Measurements from ENCODE around the gene PARD3B. TPM values are rescaled to one million over a fixed set of nuclear protein-coding genes. Genes with fewer than 3 reads are reported as not detected.

PARD3B gene
- total RNA-seq, 1 experiment from 2014 or later, result 3.6 TPM

- Histone ChIP-seq H3K9me3 (ENCODE audit: control insufficient read depth, insufficient read depth, low read depth, low read length) (no peaks in the 10 kb centered on the region), H3K4me3 (ENCODE audit: low read depth in 2 of 2, low read length in 2 of 2) (no peak overlapping the region), H3K36me3 (ENCODE audit: control insufficient read depth, insufficient read depth, low read length) (no peaks in the 10 kb centered on the region), H3K4me1 (ENCODE audit: control insufficient read depth, insufficient read depth, low read length) (no peaks in the 10 kb centered on the region), H3K27ac (ENCODE audit: low read length) (no peak overlapping the region), H3K27me3 (ENCODE audit: control insufficient read depth, insufficient read depth, low read length) (no peaks in the 10 kb centered on the region)
- no TSS peak for BruUV-seq (replicated peaks)
- in situ Hi-C loops (cut with HindIII; ENCODE audit: low pct_unique_long_range_greater_than_20kb, low sequenced_read_pairs) (no loop called here), intact Hi-C loops (cut with micrococcal nuclease; ENCODE audit: unreplicated experiment) (no loop called here)
- TF ChIP-seq SIN3A (IDR thresholded peaks at IDR 0.05; ENCODE audit: borderline replicate concordance, insufficient read depth, low read depth, low read length) (no peak), REST (IDR thresholded peaks at IDR 0.05; ENCODE audit: insufficient read depth in 1 of 2, low read depth in 2 of 2, low read length in 1 of 2) (no peak)
- ATAC-seq (no peak), DNase-seq (ENCODE audit: low read depth, low spot score) (no peak)
- POLR2A ChIA-PET, result no interaction called here
- CTCF ChIA-PET, result no interaction called here
These were observed 226.4 kb downstream of the PARD3B start for GRCh38 chr2:204771721-204772120.

- intact Hi-C loops (cut with micrococcal nuclease; ENCODE audit: unreplicated experiment), result no loop called here
These were observed 227.3 kb downstream of the PARD3B start for GRCh38 chr2:204772546-204772945.

More at GRCh38 chr2:204772546-204772945, 227.3 kb downstream of the PARD3B start:
- no peaks in the 10 kb centered on the region for H3K9me3 ChIP-seq (ENCODE audit: control insufficient read depth, insufficient read depth, low read depth, low read length)
- ChIA-PET POLR2A (no interaction called here), CTCF (no interaction called here)
- H3K27ac ChIP-seq (ENCODE audit: low read length), result no peak overlapping the region
- ATAC-seq (no peak), DNase-seq (ENCODE audit: low read depth, low spot score) (no peak)
- BruUV-seq (replicated peaks), result no TSS peak
- H3K27me3 ChIP-seq (ENCODE audit: control insufficient read depth, insufficient read depth, low read length), result no peaks in the 10 kb centered on the region
- TF ChIP-seq SIN3A (IDR thresholded peaks at IDR 0.05; ENCODE audit: borderline replicate concordance, insufficient read depth, low read depth, low read length), result no peak
- no peak for TF ChIP-seq POLR2AphosphoS5 (IDR thresholded peaks at IDR 0.05; ENCODE audit: low read depth, low read length)
- TF ChIP-seq REST (IDR thresholded peaks at IDR 0.05; ENCODE audit: insufficient read depth in 1 of 2, low read depth in 2 of 2, low read length in 1 of 2), result no peak
- TF ChIP-seq TCF7L2 (IDR thresholded peaks at IDR 0.05; ENCODE audit: low read depth, low read length), result no peak
- TF ChIP-seq CTCF (IDR thresholded peaks at IDR 0.05), result no peak
- H3K4me1 ChIP-seq (ENCODE audit: control insufficient read depth, insufficient read depth, low read length), result no peaks in the 10 kb centered on the region
- in situ Hi-C loops (cut with HindIII; ENCODE audit: low pct_unique_long_range_greater_than_20kb, low sequenced_read_pairs), result no loop called here
- no peak overlapping the region for H3K4me3 ChIP-seq (ENCODE audit: low read depth in 2 of 2, low read length in 2 of 2)
- no peaks in the 10 kb centered on the region for H3K36me3 ChIP-seq (ENCODE audit: control insufficient read depth, insufficient read depth, low read length)

Data from Panc1 (cell line).